ENCODE results near the gene LCT. TPM values are rescaled to one million over a fixed set of nuclear protein-coding genes. Genes with fewer than 3 reads are reported as not detected.

Gene LCT
- total and polyA plus RNA-seq, 9 donors: 0.03 to 3.1 (median 0.35) TPM; not detected in 5

Other genes starting within 250 kb of the LCT start
- 41.8 TPM for gene UBXN4, start 95.3 kb downstream of the LCT start, total RNA-seq
- 10 to 100 TPM; 60.5 to 81.8 (median 68.4) TPM for gene UBXN4, start 95.3 kb downstream of the LCT start, polyA plus RNA-seq (ENCODE audit: insufficient read depth in 1 of 8, insufficient read length in 8 of 8, low replicate concordance in 1 of 8)
- gene MCM6, start 39.3 kb upstream of the LCT start, total RNA-seq: 14.2 TPM
- gene MCM6, start 39.3 kb upstream of the LCT start, polyA plus RNA-seq (ENCODE audit: insufficient read depth in 1 of 8, insufficient read length in 8 of 8, low replicate concordance in 1 of 8): 10 to 100 TPM; 22.6 to 36.8 (median 28.7) TPM
- gene DARS1, start 148.4 kb upstream of the LCT start, total RNA-seq: 78.2 TPM
- 100 to 1,000 TPM in 1 of 8 donors, 10 to 100 TPM in 7; 73.3 to 101 (median 82.6) TPM for gene DARS1, start 148.4 kb upstream of the LCT start, polyA plus RNA-seq (ENCODE audit: insufficient read depth in 1 of 8, insufficient read length in 8 of 8, low replicate concordance in 1 of 8)

Data from muscle of leg (tissue), 9 donors.